CD4-positive, alpha-beta T cell treated with Interleukin-15 for 1 hour (primary cell): Measurements from ENCODE around the gene ERF.
A peak's percentile ranks its signal among the peaks of the same experiment; 100 is the strongest.

ENCODE experiments used
- DNase-seq: peaks from one replicate; pipeline ENCODE4 v3.0.0-alpha.2; 2020

The ERF gene

GRCh38 chr19:42234364-42234763 is 20.6 kb downstream of the ERF start:
- DNase-seq: no peak

GRCh38 chr19:42233678-42234292 is 21.1 kb downstream of the ERF start:
- no peak for DNase-seq

DNA sequence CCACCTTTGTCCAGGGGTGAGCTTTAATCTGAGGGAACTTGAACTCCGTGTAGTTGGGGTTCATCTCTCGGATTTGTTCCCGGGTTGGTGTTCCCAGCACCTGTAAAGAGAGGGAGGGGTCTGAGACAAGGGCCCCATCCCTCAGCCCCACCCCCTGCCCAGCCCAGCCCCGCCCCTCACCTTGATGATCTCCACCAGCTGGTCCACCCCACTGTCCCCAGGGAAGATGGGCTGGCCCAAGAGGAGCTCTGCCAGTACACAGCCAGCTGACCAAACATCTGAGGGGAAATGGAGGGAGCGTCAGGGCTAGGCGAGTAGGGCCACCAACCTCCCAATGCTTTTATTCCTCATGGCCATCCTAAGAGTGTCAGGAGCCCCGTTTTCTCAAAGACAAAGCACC is 21.8 kb downstream of the ERF start:
- no peak for DNase-seq

DNA sequence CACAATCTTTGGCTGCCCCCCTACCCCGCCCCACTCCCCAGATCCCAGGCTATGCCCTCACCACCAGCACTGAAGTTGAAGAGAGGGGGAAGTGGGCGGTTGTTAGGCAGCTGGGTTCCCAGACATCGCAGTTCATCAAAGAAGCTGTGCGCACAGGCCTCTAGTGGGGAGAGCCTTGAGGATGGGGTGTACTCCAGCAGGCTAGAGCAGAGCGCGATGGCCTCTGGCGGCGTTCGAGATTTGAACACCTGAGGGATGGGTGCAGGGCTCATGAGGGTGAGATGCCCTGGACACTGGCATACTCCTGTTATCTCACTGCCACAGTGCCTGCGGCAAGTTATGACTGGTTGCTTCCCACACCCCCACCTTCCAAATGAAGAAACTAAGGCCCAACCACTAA is 22.5 kb downstream of the ERF start:
- DNase-seq: no peak

- DNase-seq: no peak
Measured at GRCh38 chr19:42230571-42230970, 24.4 kb downstream of the ERF start.

DNA sequence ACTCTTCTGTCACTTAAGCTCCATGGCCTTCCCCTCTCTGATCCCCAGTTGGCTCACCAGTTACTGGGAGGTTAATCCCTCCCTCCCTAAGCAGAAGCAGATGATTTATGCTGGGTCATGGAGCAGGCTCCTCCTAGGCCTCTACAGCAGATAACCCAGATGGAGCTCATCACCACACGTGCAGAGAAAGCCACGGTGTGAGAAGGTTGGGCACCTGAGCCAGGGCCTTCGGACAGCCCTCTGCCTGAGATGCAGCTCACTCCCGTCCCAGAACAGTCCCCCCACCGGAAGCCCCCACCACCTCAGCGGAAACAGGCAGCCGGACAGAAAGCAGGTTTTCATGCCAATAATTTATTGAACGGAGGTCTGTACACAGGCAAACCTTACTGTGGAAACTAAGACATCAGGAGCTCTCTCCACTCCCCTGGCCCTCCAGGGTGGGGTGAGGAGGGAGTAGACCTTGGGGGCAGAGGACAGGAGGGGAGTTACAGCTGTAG is 25.0 kb downstream of the ERF start:
- no peak for DNase-seq

DNA sequence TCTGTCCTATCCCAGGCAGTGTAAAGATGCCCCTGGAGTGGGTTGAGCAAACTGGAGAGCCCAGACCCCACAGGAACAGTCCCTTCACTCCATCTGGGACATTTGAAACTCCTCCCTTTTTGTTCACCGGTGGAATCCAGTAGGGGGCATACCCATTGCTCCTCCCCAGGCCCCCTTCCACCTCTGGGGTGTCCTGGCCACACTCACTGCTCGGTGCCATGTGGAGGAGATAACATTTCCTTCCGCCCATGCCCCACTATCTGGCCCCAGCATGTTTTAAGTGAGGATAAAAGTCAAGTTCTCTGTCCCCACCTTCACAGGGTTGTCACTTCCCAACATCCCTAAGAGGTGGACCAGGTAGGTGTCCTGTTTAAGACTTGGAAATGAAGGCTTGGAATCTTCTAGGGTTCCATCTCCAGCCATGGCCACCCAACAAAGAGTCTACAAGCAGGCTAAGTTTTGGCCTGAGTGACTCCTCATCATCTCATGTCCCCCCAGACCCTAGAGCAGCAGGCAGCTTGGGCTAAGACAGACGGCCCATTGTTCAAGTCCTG is 25.6 kb downstream of the ERF start:
- DNase-seq: no peak

GRCh38 chr19:42228641-42229040 is 26.3 kb downstream of the ERF start:
- no peak for DNase-seq

DNA sequence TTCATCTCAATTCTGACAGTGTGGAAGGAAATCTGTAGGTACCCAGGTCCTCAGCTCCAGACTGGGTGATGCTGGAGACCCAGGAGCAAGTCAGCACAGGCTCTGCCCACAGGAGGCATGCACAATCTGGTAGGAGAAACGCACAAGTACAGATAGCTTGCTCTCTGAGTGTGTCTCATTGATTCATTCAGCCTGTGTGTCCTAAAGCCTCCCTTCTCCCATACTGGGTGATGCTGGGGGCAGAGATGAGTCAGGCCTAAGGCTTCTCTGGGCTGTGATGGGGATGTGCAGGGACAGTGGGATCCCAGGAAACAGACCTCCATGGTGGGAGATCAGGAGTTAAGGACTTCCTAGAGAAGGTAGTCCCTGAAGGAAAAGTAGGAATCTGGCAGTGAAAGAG is 28.0 kb downstream of the ERF start:
- DNase-seq: no peak

DNA sequence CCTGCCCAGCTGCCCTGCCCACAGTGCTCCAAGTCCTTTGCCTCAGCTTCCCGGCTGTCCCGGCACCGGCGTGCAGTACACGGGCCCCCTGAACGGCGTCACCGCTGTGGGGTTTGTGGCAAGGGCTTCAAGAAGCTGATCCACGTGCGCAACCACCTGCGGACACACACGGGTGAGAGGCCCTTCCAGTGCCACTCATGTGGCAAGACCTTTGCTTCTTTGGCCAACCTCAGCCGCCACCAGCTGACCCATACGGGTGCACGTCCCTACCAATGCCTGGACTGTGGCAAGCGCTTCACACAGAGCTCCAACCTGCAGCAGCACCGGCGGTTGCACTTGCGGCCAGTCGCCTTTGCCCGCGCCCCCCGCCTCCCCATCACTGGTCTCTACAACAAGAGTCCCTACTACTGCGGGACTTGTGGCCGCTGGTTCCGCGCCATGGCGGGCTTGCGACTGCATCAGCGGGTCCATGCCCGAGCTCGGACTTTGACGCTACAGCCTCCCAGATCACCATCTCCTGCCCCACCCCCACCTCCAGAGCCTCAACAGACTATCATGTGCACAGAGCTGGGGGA is 29.1 kb downstream of the ERF start:
- no peak for DNase-seq

GRCh38 chr19:42224940-42225717 is 29.8 kb downstream of the ERF start:
- no peak for DNase-seq

DNA sequence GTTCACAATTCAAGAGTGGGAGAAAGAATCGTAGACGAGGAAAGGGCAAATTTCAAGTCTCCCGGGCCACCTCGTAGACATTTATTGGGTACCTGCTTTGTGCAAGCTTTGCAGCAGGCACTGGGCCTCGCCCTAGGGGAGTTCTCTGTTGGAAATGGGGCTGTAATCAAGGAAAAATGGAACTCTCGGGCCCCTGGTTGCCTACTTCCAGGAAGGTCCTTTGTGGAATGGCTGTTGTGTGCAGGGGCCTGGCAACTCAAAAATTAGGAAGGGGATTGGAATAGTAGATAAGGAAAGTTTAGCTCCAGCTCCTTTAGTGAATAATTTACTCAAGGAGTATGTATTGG is 34.2 kb downstream of the ERF start:
- no peak for DNase-seq

DNA sequence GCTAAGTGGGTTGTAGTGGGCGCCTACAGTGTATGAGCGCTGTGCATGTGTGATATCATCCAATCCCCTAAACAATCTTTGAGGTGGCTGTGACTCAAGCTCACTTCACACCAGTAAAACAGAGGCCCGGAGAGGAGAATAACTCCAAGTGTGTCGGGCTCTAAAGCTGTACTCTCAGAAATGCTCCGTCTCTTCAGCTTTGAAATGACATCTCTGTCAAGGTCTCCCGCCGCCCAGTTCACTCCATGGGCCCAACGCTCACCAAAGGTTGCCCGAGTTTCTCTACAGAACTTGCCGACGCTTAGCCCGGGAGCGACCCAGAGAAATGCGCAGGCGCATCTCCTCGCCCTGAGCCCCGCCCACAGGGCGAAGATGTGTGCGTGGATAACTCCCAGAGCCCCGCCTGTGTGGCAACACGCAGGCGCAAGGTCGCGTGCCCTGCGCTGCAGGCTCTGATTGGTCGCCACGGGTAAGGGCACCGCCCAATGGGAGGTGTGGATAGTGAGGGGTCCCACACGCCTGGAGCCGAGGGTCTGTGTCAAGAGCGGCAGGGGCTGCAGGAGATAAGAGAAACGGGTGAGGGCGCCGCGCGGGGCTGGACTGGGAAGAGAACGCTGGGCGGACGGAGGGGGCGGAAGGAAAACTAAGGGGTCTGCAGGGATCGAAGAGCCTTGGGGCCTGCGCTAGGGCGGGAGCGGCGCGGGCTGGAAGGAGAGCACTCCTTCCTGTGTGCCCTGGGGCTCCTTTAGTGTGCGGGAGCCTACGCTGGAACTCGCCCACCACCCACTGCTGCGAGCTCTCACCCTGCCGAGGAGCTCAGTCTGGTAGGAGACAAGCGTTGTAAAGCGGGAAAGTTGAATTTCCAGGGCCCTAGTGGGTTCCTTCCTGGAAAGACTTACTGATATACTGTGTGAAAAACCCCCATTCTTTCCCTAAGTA is 34.8 kb downstream of the ERF start, which contains the start of gene ZNF526:
Gene ZNF526, plus strand, starts transcription at position 501 of the 939 bp plus-strand sequence. CDS start 4,092 bp downstream, outside the sequence.
- DNase-seq: peak; percentile 98

DNA sequence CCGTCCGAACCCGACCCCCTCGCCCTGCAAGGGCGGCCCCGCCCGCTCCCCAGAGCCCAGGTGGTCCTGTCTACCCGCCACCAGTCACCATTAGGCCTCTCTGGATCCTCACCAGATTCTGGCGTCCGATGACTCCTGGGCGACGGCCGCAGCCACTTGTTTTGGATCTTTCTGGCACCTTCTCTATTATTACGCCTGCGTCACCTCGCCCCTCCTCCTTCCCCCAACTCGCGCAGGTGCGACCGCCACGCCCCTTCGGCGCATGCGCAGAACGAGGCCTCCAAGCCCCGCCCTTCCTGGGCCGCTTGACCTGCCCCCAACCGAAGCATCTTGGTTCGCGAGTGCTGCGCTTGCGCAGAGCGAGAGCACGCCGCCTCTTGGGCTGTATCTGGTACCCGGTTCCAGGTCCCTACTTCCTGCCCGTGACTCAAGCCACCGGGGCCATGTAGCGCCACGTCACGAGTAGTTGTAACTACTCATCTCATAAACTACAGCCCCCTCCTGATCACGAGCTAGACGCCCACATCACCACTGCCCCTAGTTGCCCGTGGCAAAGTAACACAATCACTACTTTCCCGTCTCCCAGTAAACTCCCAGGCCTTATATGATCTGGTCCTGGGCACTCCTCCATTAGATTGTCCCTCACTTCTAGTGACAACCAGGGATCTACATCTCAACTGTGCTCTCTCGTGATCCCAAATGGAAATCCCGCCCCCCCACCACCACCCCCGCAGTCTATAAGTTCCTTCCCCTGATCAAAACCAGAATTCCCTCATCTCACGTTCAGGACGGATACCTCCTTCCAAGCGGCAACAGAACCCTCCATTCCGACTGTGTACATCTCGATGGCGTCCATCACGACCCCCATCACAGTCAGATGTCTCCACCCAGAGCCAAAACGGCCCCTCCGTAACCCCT is 37.1 kb downstream of the ERF start, which contains the start of gene DEDD2:
Gene DEDD2, minus strand, starts transcription at position 158 of the 918 bp plus-strand sequence. CDS start 670 bp downstream, outside the sequence.
- DNase-seq: peak; percentile 100

DNA sequence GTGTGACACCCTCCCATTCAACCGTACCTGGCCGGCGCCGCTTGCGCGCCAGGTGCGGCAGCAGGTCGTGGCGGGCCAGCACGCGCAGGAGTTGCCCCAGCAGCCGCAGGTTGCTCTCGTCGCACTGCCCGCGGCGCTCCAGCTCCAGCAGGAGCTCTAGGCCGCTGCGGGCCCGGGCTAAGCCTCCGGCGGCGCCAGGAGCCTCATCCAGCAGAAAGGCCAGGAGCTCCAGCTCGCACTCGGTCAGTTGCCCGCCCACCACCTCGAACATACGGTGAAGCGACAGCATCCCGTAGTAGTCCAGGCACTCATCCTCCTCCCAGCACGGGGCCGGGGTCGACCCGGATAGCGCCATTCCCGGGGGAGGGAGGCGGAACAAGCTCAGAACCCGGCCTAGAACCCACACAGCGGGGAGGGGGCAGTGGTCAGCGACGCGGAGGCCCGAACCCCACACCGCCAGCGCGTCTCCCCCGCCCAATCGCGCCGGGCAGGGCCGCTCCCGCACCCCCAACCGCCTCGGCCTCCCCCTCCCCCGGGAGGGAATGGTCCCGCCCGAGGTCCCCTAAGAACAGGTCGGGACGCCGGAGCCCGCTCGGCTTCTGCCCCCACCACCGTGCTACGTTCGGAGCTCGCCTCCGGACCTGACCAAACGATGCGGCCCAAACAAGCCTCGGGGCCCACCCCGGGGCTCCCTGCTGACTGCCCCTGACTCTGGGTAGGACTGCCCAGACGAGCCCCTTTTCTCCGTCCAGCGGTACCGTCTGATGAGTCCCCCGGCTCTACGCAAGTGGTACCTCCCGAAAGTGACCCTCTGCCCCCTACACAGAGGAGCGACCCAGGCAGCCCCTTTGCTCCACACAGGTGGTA is 38.0 kb downstream of the ERF start:
- no peak for DNase-seq

DNA sequence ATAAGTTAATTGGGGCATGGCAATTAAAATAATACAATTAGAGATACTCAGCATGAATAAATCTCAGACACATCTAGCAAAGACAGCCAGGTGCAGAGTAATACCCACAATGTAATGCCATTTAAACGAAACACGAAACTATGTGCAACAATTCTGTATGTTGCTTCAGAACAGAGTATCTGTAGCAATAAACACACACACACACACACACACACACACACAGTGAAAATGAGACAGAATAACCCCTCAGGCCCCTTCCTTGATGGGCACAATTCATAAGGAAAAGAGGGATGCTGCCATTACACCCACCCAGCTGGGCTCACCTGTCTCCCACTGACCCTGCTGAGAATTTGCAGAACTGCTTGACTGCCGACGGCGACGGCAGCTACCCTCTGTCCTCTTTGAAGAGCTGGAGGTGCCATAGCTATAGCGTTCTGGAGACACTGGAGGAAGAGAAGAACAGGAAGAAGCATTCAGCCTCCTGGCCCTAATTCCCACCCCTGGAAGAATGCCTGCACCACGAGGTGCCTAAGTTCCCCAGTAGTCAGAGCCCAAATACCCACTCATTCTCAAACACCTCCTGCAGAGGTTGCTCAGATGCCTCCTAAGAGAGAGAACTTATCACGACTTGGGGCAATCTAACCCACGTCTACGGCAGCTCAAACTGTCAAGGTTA is 40.0 kb downstream of the ERF start:
- no peak for DNase-seq

DNA sequence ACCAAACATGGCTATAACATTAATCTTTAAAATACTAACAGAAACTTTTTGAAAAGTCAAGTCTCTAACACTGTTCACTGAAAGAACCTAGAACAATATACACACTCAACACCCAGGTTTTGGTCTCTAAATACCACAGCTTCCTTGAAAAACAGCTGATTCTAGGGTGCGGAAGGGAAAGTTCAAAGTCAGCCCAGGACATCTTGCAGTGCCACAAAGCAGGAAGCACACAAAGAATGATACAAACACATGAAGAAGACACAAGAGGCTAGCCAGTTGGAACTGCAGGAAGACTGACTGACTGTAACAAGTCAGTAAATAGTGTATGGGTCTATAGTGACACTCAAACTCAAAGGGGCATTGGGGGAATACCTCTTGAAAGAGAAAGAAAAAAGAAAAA is 42.0 kb downstream of the ERF start:
- no peak for DNase-seq

GRCh38 chr19:42208612-42209011 is 46.3 kb downstream of the ERF start:
- no peak for DNase-seq

DNA sequence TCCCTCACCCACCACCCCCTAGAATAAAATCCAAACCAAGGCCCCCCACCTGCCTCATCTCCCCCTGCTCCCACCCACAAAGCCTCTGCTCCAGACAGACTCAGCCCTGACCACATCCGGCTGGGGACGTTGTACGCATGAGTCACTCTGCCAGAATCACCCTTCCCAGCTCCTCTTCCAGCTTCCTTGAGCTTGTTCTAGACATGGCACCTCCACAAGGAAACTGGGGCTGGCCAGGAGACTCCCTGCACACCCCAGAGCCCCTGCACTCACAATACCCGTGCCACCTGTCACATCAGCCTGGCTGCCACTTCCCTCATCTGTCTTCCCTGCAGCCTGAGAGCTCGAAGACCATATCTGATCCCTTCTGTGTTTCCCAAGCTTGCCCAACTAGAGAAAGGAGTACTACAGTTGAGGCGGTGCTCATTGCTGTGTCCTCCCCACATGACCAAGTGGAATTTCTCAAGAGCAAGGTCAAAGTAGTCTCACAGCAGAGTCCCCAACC is 47.1 kb downstream of the ERF start:
- peak; percentile 46 for DNase-seq
